PC-3 (cell line): ENCODE measurements around the gene SAP130. TPM values are rescaled to one million over a fixed set of nuclear protein-coding genes. Genes with fewer than 3 reads are reported as not detected.

Experiments used
- ATAC-seq: fragments of 200-7000 bp; cut with Tn5 transposase; 2 replicates; pipeline ENCODE4 v1.9.1; 2020; ENCODE audit warnings: mild to moderate bottlenecking, moderate library complexity
- BruUV-seq: library from RNA; stranded (reverse); fragments of 400-500 nt; replicated peaks from 2 replicates; lab custom pipeline; 2021; lab: Mats Ljungman, UMichigan
- CTCF ChIA-PET: fragments of 300-600 bp; sonication (Branson Sonifier 250); formaldehyde crosslinking; loops from one replicate; lab custom pipeline; 2022; ENCODE audit warnings: antibody characterized with exemption; lab: Charles Lee
- POLR2A ChIA-PET: fragments of 300-600 bp; sonication (Branson Sonifier 250); formaldehyde crosslinking; loops from one replicate; lab custom pipeline; 2022; ENCODE audit warnings: antibody characterized with exemption; ENCODE audit not compliant: unreplicated experiment; lab: Charles Lee
- DNase-seq: peaks from one replicate; pipeline ENCODE4 v3.0.0-alpha.2; 2015
- H2AFZ ChIP-seq: fragments of 300-600 bp; sonication (generic); 2 replicates; pipeline ENCODE4 v1.6.0; 2016; ENCODE audit warnings: antibody characterized with exemption, low read length
- H3F3A ChIP-seq: fragments of 300-600 bp; sonication (generic); one replicate; pipeline ENCODE4 v1.6.0; 2017; ENCODE audit warnings: antibody characterized with exemption, low read length, control low read depth, mild to moderate bottlenecking; ENCODE audit not compliant: unreplicated experiment
- H3K27ac ChIP-seq: fragments of 300-600 bp; sonication (generic); 2 replicates; pipeline ENCODE4 v1.5.1; 2016; ENCODE audit warnings: mild to moderate bottlenecking, low read length
- H3K27me3 ChIP-seq: fragments of 300-600 bp; sonication (generic); 2 replicates; pipeline ENCODE4 v1.6.1; 2016; ENCODE audit warnings: low read length, mixed read lengths
- H3K36me3 ChIP-seq: fragments of 300-600 bp; sonication (generic); 2 replicates; pipeline ENCODE4 v1.6.1; 2016; ENCODE audit warnings: low read depth, mixed run types, low read length, mixed read lengths
- H3K4me1 ChIP-seq: fragments of 300-600 bp; sonication (generic); 2 replicates; pipeline ENCODE4 v1.5.1; 2016; ENCODE audit warnings: low read length; ENCODE audit not compliant: insufficient read depth
- H3K4me2 ChIP-seq: fragments of 300-600 bp; sonication (generic); 2 replicates; pipeline ENCODE4 v1.6.0; 2016; ENCODE audit warnings: low read length
- H3K4me3 ChIP-seq: fragments of 300-600 bp; sonication (generic); 2 replicates; pipeline ENCODE4 v1.5.1; 2016; ENCODE audit warnings: mild to moderate bottlenecking, low read length, mixed read lengths
- H3K79me2 ChIP-seq: fragments of 300-600 bp; sonication (generic); 2 replicates; pipeline ENCODE4 v1.6.1; 2017; ENCODE audit warnings: low read length, mixed read lengths
- H3K9ac ChIP-seq: fragments of 300-600 bp; sonication (generic); 2 replicates; pipeline ENCODE4 v1.6.0; 2016; ENCODE audit warnings: mild to moderate bottlenecking, low read length
- H3K9me2 ChIP-seq: fragments of 300-600 bp; sonication (generic); replicated peaks from 2 replicates; pipeline ENCODE4 v1.6.1; 2016; ENCODE audit warnings: mixed run types, low read length, mixed read lengths
- H3K9me3 ChIP-seq: fragments of 300-600 bp; sonication (generic); 2 replicates; pipeline ENCODE4 v1.6.1; 2016; ENCODE audit warnings: low read length, mixed read lengths
- H4K20me1 ChIP-seq: fragments of 300-600 bp; sonication (generic); 2 replicates; pipeline ENCODE4 v1.6.1; 2016; ENCODE audit warnings: low read length, mixed read lengths
- CTCF ChIP-seq: fragments of 300-600 bp; sonication (generic); conservative IDR thresholded peaks from 2 replicates; pipeline ENCODE4 v1.5.1; 2017; ENCODE audit warnings: antibody characterized with exemption, low read depth, mild to moderate bottlenecking, low read length
- EZH2 ChIP-seq: fragments of 300-600 bp; sonication (generic); IDR thresholded peaks from one replicate; pipeline ENCODE4 v1.6.1; 2017; ENCODE audit warnings: antibody characterized with exemption, mild to moderate bottlenecking, low read length; ENCODE audit not compliant: unreplicated experiment
- EZH2phosphoT487 ChIP-seq: fragments of 300-600 bp; sonication (generic); IDR thresholded peaks from 2 replicates; pipeline ENCODE4 v1.6.1; 2018; ENCODE audit warnings: mild to moderate bottlenecking, antibody characterized with exemption, low read length, borderline replicate concordance
- intact Hi-C: fragments of 100-400 bp; cut with micrococcal nuclease; formaldehyde crosslinking; loops from 2 replicates; pipeline ENCODE4 v1.9.0; 2023
- total RNA-seq: library from RNA; depleted of rRNA; stranded (reverse); fragments of >200 nt; gene quantifications from 2 replicates; pipeline ENCODE4 v1.2.3, GENCODE V29; 2014

The SAP130 gene
- total RNA-seq, 1 experiment from 2014 or later: 11.1 TPM

DNA sequence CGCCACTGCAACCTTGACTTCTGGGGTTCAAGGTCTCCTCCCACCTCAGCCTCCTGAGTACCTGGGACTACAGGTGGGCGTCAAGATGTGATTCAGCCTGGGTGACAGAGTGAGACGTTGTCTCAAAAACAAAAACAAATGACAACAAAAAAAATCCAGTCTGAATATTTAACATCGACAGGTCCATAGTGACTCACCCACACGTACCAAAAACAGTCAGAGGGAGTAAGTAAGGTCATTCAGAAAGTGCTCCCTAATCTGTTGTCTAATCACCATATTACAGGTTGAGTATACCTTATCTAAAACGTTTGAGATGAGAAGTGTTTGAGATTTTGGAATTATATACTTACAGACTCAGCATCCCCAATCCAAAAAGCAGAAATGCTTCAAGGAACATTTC is 24.4 kb downstream of the SAP130 start:
- Histone ChIP-seq H3K4me1 (no peaks in the 10 kb centered on the region), H3K9me3 (no peaks in the 10 kb centered on the region), H3K27ac (no peak overlapping the region), H3K4me3 (no peak overlapping the region), H3K4me2 (no peak overlapping the region), H3K9ac (no peak overlapping the region), H3F3A (no peaks in the 10 kb centered on the region), H3K36me3 (peaks cover 41% of the 10 kb centered on the region), H4K20me1 (no peaks in the 10 kb centered on the region), H3K9me2 (no peaks in the 10 kb centered on the region), H3K79me2 (no peaks in the 10 kb centered on the region), H2AFZ (no peak overlapping the region), H3K27me3 (no peaks in the 10 kb centered on the region)
- ChIA-PET POLR2A (no interaction called here), CTCF (no interaction called here)
- TF ChIP-seq EZH2phosphoT487 (no peak), EZH2 (no peak), CTCF (no peak)
- DNase-seq (no peak), ATAC-seq (no peak)
- BruUV-seq: no TSS peak
- intact Hi-C loops: no loop called here

DNA sequence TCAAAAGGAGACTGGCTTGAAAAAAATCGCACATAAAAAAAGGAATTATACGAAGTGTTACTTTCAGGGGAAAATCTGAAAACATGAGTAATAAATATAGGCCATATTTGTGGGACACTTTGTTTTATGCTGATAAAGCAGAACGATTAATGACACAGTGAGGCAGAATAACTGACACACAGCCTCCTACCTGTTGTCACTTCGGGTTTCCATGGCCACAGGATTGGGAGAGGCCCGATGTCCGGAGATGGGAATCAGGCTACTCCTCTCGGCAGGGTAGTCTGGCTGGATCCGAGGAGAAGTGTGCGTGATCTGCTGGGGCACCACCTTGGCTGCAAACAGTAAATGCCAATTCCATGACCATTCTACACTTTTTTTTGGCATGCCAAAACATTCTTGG is 31.7 kb downstream of the SAP130 start:
- no peak overlapping the region for H3K4me3 ChIP-seq
- H4K20me1 ChIP-seq: no peaks in the 10 kb centered on the region
- no peaks in the 10 kb centered on the region for H3K4me1 ChIP-seq
- no peak overlapping the region for H2AFZ ChIP-seq
- no TSS peak for BruUV-seq
- TF ChIP-seq EZH2 (no peak), EZH2phosphoT487 (no peak), CTCF (no peak)
- intact Hi-C loops: no loop called here
- CTCF ChIA-PET: interaction anchor here (0.6 kb wide), 1 partner anchor 15 kb away, joined by 3 read pairs; no protein-coding TSS in a partner anchor
- POLR2A ChIA-PET: no interaction called here
- H3K9me3 ChIP-seq: no peaks in the 10 kb centered on the region
- no peaks in the 10 kb centered on the region for H3K79me2 ChIP-seq
- H3F3A ChIP-seq: no peaks in the 10 kb centered on the region
- ATAC-seq (no peak), DNase-seq (no peak)
- no peak overlapping the region for H3K9ac ChIP-seq
- H3K27ac ChIP-seq: no peak overlapping the region
- H3K4me2 ChIP-seq: no peak overlapping the region
- H3K27me3 ChIP-seq: no peaks in the 10 kb centered on the region
- peaks cover 35% of the 10 kb centered on the region for H3K36me3 ChIP-seq
- no peaks in the 10 kb centered on the region for H3K9me2 ChIP-seq

GRCh38 chr2:127995725-127996124 is 32.1 kb downstream of the SAP130 start:
- Histone ChIP-seq H3K9ac (no peak overlapping the region), H3K4me1 (no peaks in the 10 kb centered on the region), H4K20me1 (no peaks in the 10 kb centered on the region), H3K9me3 (no peaks in the 10 kb centered on the region), H3F3A (no peaks in the 10 kb centered on the region), H3K27me3 (no peaks in the 10 kb centered on the region), H3K9me2 (no peaks in the 10 kb centered on the region), H2AFZ (no peak overlapping the region), H3K27ac (no peak overlapping the region), H3K4me3 (no peak overlapping the region), H3K36me3 (peaks cover 35% of the 10 kb centered on the region), H3K4me2 (no peak overlapping the region), H3K79me2 (no peaks in the 10 kb centered on the region)
- DNase-seq (no peak), ATAC-seq (no peak)
- no peak for TF ChIP-seq EZH2phosphoT487
- TF ChIP-seq EZH2: no peak
- no peak for TF ChIP-seq CTCF
- POLR2A ChIA-PET: no interaction called here
- intact Hi-C loops: no loop called here
- CTCF ChIA-PET: interaction anchor here (0.6 kb wide), 1 partner anchor 15 kb away, joined by 3 read pairs; no protein-coding TSS in a partner anchor
- BruUV-seq: no TSS peak
